Thymus (tissue), 11 donors: Measurements from ENCODE around the gene HDAC4. TPM values are rescaled to one million over a fixed set of nuclear protein-coding genes. Genes with fewer than 3 reads are reported as not detected.

Experiments used
- DNase-seq, 9 donors: peaks; one replicate each; pipeline ENCODE4 v3.0.0-alpha.2; 2013; ENCODE audit warnings: low spot score in 9 of 9, low read depth in 6 of 9, missing footprints in 1 of 9
- H3K27ac ChIP-seq, 2 donors: one replicate each; pipeline ENCODE4 v1.5.1; 2013; ENCODE audit warnings: control low read depth in 1 of 2, low read depth in 1 of 2, low read length in 1 of 2, mild to moderate bottlenecking in 1 of 2, moderate library complexity in 1 of 2
- H3K27me3 ChIP-seq, 2 donors: one replicate each; pipeline ENCODE4 v1.5.1; 2013; ENCODE audit warnings: low read length in 1 of 2; ENCODE audit not compliant: control insufficient read depth in 2 of 2, insufficient read depth in 1 of 2
- H3K36me3 ChIP-seq, 2 donors: one replicate each; pipeline ENCODE4 v1.5.1; 2013; ENCODE audit warnings: low read length in 1 of 2, mild to moderate bottlenecking in 1 of 2, moderate library complexity in 1 of 2; ENCODE audit not compliant: control insufficient read depth in 2 of 2, insufficient read depth in 2 of 2
- H3K4me1 ChIP-seq, 2 donors: one replicate each; pipeline ENCODE4 v1.5.1; 2013; ENCODE audit warnings: low read length in 2 of 2; ENCODE audit not compliant: control insufficient read depth in 2 of 2, insufficient read depth in 2 of 2
- H3K4me3 ChIP-seq, 2 donors: one replicate each; pipeline ENCODE4 v1.5.1; 2013; ENCODE audit warnings: low read length in 2 of 2, control low read depth in 1 of 2, mild to moderate bottlenecking in 1 of 2
- H3K9me3 ChIP-seq, 2 donors: one replicate each; pipeline ENCODE4 v1.5.1; 2013; ENCODE audit warnings: low read length in 1 of 2, mild to moderate bottlenecking in 1 of 2; ENCODE audit not compliant: control insufficient read depth in 2 of 2, insufficient read depth in 1 of 2
- WGBS: extraction: QIAGEN DNeasy Blood & Tissue Kit; methylation state at CpG from one replicate; pipeline ENCODE4 v1.1.7; 2013; 5-methylcytosine and 5-hydroxymethylcytosine counted together
- polyA plus RNA-seq: library from polyadenylated mRNA; stranded (reverse); fragments of 200-250 nt; gene quantifications from one replicate; pipeline ENCODE4 v1.2.3, GENCODE V29; 2013
- total RNA-seq: library from RNA; stranded (reverse); fragments of 120-200 nt; gene quantifications from one replicate; pipeline ENCODE4 v1.2.4, GENCODE V29; 2013
- donor health status: healthy.

HDAC4 gene
- total and polyA plus RNA-seq, 2 donors, result 7.8 to 17.9 TPM

GRCh38 chr2:239197146-239197545, 203.7 kb downstream of the HDAC4 start:
- Histone ChIP-seq H3K36me3 (peaks cover 27 to 56% of the 10 kb centered on the region in 2 donors), H3K9me3 (no peaks in the 10 kb centered on the region), H3K27me3 (no peaks in the 10 kb centered on the region), H3K27ac (no peak overlapping the region), H3K4me3 (no peak overlapping the region), H3K4me1 (peaks cover 0 to 57% of the 10 kb centered on the region in 2 donors)
- DNase-seq, result no peak
- WGBS, result 98% methylated on average over 19 of the region's 19 CpGs

DNA sequence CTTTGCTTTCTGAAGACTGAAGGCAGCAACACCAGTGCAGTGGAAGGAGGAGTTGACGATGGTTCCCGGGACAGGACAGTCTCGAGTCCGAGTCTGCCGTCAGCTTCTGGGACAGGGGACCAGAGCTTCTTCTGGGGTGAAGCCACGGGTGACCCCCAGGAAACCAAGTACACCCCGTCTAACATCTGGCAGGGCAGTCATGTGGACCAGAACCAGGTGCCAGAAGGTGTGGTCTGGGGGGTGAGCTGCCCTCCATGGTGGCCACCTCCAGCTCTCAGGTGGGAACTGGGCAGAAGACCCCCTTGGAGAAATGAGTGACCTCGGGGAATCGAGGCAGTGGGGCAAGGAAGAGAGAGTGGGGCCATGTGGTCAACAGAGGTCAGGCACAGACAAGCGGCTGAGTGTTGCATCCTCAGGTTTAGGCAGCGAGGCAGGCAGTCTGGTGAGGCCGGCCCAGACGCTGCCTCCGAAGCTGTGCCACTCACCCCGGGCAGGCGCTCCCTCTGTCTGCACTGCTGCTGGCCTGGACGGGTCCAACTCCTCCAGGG, 204.3 kb downstream of the HDAC4 start:
- H3K27me3 ChIP-seq, result no peaks in the 10 kb centered on the region
- H3K36me3 ChIP-seq, result peaks cover 27 to 56% of the 10 kb centered on the region in 2 donors
- no peak overlapping the region for H3K4me3 ChIP-seq
- DNase-seq, result no peak
- H3K9me3 ChIP-seq, result no peaks in the 10 kb centered on the region
- WGBS, result 97% methylated on average over 17 of the region's 17 CpGs
- H3K4me1 ChIP-seq, result peaks cover 0 to 53% of the 10 kb centered on the region in 2 donors
- H3K27ac ChIP-seq, result no peak overlapping the region

GRCh38 chr2:239195992-239196391, 204.8 kb downstream of the HDAC4 start:
- Histone ChIP-seq H3K27me3 (no peaks in the 10 kb centered on the region), H3K9me3 (no peaks in the 10 kb centered on the region), H3K4me3 (no peak overlapping the region), H3K4me1 (peaks cover 0 to 52% of the 10 kb centered on the region in 2 donors), H3K36me3 (peaks cover 27 to 56% of the 10 kb centered on the region in 2 donors), H3K27ac (no peak overlapping the region)
- WGBS, result 94% methylated on average over 4 of the region's 4 CpGs
- no peak for DNase-seq

DNA sequence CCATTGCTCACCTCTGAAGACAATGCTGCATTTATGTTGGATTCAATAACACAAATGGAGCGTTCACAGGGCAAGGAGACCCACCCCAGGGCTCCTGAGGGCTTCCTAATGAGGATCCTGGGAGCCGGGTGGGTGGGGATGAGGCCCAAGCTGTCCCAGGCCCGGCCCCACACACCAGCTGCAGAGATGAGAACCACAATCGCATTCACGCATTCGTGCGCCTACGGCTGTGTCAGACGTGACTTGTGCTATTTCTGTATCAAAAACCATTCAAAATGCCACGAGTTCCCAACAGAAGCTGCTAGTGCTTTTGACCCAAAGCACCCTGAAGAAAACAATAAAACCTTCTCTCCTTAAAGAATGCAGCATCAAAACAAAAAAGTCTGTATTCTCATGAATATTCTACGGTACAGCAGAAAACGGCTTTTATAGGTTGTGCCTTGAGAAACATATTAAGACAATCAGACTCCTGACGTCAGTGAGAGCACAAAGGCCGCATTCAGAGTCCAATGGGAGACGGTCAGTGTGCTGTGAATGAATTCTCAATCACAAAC, 205.4 kb downstream of the HDAC4 start:
- H3K4me3 ChIP-seq, result no peak overlapping the region
- H3K27ac ChIP-seq, result peak overlapping the region in 1 of 2 donors; percentile 27
- WGBS, result 91% methylated on average over 15 of the region's 15 CpGs
- peaks cover 0 to 2% of the 10 kb centered on the region in 2 donors for H3K9me3 ChIP-seq
- H3K27me3 ChIP-seq, result no peaks in the 10 kb centered on the region
- no peak for DNase-seq
- peaks cover 28 to 58% of the 10 kb centered on the region in 2 donors for H3K36me3 ChIP-seq
- H3K4me1 ChIP-seq, result peaks cover 0 to 48% of the 10 kb centered on the region in 2 donors

GRCh38 chr2:239194731-239195317, 206.0 kb downstream of the HDAC4 start:
- peak overlapping the region in 1 of 2 donors; percentile 57 for H3K27ac ChIP-seq
- H3K4me1 ChIP-seq, result peaks cover 0 to 45% of the 10 kb centered on the region in 2 donors
- H3K27me3 ChIP-seq, result no peaks in the 10 kb centered on the region
- H3K36me3 ChIP-seq, result peaks cover 34 to 60% of the 10 kb centered on the region in 2 donors
- no peak for DNase-seq
- H3K9me3 ChIP-seq, result peaks cover under 1 to 7% of the 10 kb centered on the region in 2 donors
- 96% methylated on average over 23 of the region's 23 CpGs for WGBS
- no peak overlapping the region for H3K4me3 ChIP-seq

GRCh38 chr2:239193925-239194677, 206.7 kb downstream of the HDAC4 start:
- Histone ChIP-seq H3K27me3 (no peaks in the 10 kb centered on the region), H3K27ac (peak overlapping the region in 1 of 2 donors; percentile 57), H3K9me3 (peaks cover 5 to 12% of the 10 kb centered on the region in 2 donors), H3K4me3 (no peak overlapping the region), H3K4me1 (peaks cover 0 to 42% of the 10 kb centered on the region in 2 donors), H3K36me3 (peaks cover 40 to 67% of the 10 kb centered on the region in 2 donors)
- WGBS, result 90% methylated on average over 17 of the region's 17 CpGs
- no peak for DNase-seq

GRCh38 chr2:239193401-239193811, 207.4 kb downstream of the HDAC4 start:
- Histone ChIP-seq H3K27ac (peak overlapping the region in 1 of 2 donors; percentile 66), H3K36me3 (peaks cover 41 to 70% of the 10 kb centered on the region in 2 donors), H3K4me1 (peaks cover 0 to 40% of the 10 kb centered on the region in 2 donors), H3K9me3 (peaks cover 9 to 17% of the 10 kb centered on the region in 2 donors), H3K27me3 (no peaks in the 10 kb centered on the region), H3K4me3 (no peak overlapping the region)
- WGBS, result 93% methylated on average over 12 of the region's 12 CpGs
- DNase-seq, result no peak

GRCh38 chr2:239192975-239193374, 207.8 kb downstream of the HDAC4 start:
- peaks cover 41 to 70% of the 10 kb centered on the region in 2 donors for H3K36me3 ChIP-seq
- H3K27me3 ChIP-seq, result no peaks in the 10 kb centered on the region
- no peak overlapping the region for H3K4me3 ChIP-seq
- H3K27ac ChIP-seq, result peak overlapping the region in 1 of 2 donors; percentile 66
- no peak for DNase-seq
- 93% methylated on average over 8 of the region's 8 CpGs for WGBS
- peaks cover 10 to 17% of the 10 kb centered on the region in 2 donors for H3K9me3 ChIP-seq
- H3K4me1 ChIP-seq, result peaks cover 0 to 36% of the 10 kb centered on the region in 2 donors

DNA sequence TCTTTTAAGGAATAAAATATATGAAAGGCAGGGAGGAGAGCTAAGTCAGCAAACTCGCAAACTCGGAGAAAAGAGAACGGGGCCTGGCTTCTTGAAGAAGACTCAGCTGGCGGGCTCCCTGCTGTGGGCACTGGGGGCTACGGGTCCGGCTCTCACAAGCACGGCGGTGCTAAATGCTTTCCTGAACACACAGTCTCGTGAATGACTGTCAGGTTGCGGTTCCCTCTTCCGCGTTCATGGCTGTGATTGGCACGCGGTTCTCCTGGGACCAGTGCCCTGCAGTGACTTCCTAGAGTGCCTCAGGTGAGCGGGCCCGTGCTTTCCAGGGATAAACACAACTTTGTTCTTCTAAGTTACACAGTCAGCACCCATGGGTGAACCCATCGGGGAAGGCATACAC, 208.4 kb downstream of the HDAC4 start:
- peaks cover 10 to 17% of the 10 kb centered on the region in 2 donors for H3K9me3 ChIP-seq
- H3K4me3 ChIP-seq, result no peak overlapping the region
- DNase-seq, result no peak
- peak overlapping the region in 1 of 2 donors; percentile 66 for H3K27ac ChIP-seq
- no peaks in the 10 kb centered on the region for H3K27me3 ChIP-seq
- H3K4me1 ChIP-seq, result peaks cover 0 to 36% of the 10 kb centered on the region in 2 donors
- H3K36me3 ChIP-seq, result peaks cover 44 to 72% of the 10 kb centered on the region in 2 donors
- WGBS, result 68% methylated on average over 17 of the region's 17 CpGs
